Activated T-cell treated with anti-CD3 and anti-CD28 coated beads, Interleukin-2, amount 50 U/mL, for 1 hour (primary cell): ENCODE results near the gene ZSCAN10.
"Not testable (repeated sequence)": the region's sequence is repeated elsewhere in the genome, so short reads cannot be mapped to it uniquely, and the experiment has no call there.

Source experiments
- DNase-seq: peaks from one replicate; pipeline ENCODE4 v3.0.0-alpha.2; 2020

Gene ZSCAN10

GRCh38 chr16:3098459-3099394 is at the start of gene ZSCAN10:
ZSCAN10 (minus strand) TSS chr16:3099294; CDS start chr16:3092937, 6,357 bp downstream.
- no peak for DNase-seq

- DNase-seq = no peak
Measured at GRCh38 chr16:3148256-3149192, 49.4 kb upstream of the ZSCAN10 start.

GRCh38 chr16:3147757-3148104 is 48.6 kb upstream of the ZSCAN10 start:
- DNase-seq = no peak

- no peak for DNase-seq
Measured at GRCh38 chr16:3147046-3147756, 48.1 kb upstream of the ZSCAN10 start.

- DNase-seq = no peak
Measured at GRCh38 chr16:3145660-3146059, 46.6 kb upstream of the ZSCAN10 start.

GRCh38 chr16:3145151-3145550 is 46.1 kb upstream of the ZSCAN10 start:
- no peak for DNase-seq

- no peak for DNase-seq
Measured at GRCh38 chr16:3144321-3144983, 45.4 kb upstream of the ZSCAN10 start.

- DNase-seq = no peak
Measured at GRCh38 chr16:3143598-3144320, 44.7 kb upstream of the ZSCAN10 start.

GRCh38 chr16:3143189-3143588 is 44.1 kb upstream of the ZSCAN10 start:
- no peak for DNase-seq

- no peak for DNase-seq
Measured at GRCh38 chr16:3142770-3143169, 43.7 kb upstream of the ZSCAN10 start.

GRCh38 chr16:3142327-3142726 is 43.2 kb upstream of the ZSCAN10 start:
- DNase-seq = no peak

- DNase-seq = no peak
Measured at GRCh38 chr16:3141781-3142311, 42.8 kb upstream of the ZSCAN10 start.

- DNase-seq = no peak
Measured at GRCh38 chr16:3140603-3141427, 41.7 kb upstream of the ZSCAN10 start.

- DNase-seq = not testable (repeated sequence)
Measured at GRCh38 chr16:3139561-3139960, 40.5 kb upstream of the ZSCAN10 start.

- DNase-seq = no peak
Measured at GRCh38 chr16:3138823-3139426, 39.8 kb upstream of the ZSCAN10 start.

GRCh38 chr16:3138342-3138741 is 39.2 kb upstream of the ZSCAN10 start:
- no peak for DNase-seq

GRCh38 chr16:3137267-3137666 is 38.2 kb upstream of the ZSCAN10 start:
- no peak for DNase-seq

- DNase-seq = no peak
Measured at GRCh38 chr16:3135126-3135715, 36.1 kb upstream of the ZSCAN10 start.

GRCh38 chr16:3134338-3135125 is 35.4 kb upstream of the ZSCAN10 start, which contains the start of gene ZNF213:
ZNF213 (plus strand) TSS chr16:3135029; CDS start chr16:3137281, 2,252 bp downstream.
- DNase-seq = peak; percentile 85
